ENCODE measurements around the gene THY1. TPM values are rescaled to one million over a fixed set of nuclear protein-coding genes. Genes with fewer than 3 reads are reported as not detected.
"Not testable (repeated sequence)": the region's sequence is repeated elsewhere in the genome, so short reads cannot be mapped to it uniquely, and the experiment has no call there.

Gene THY1
- total RNA-seq, 6 donors from 2014 or later = 0.39 to 30.5 (median 2.7) TPM; not detected in 1

GRCh38 chr11:119445850-119446249, 22.9 kb upstream of the THY1 start:
- no peak for ATAC-seq (ENCODE audit: low FRiP score in 2 of 2)
- no peak for DNase-seq
- TF ChIP-seq EP300 (IDR thresholded peaks at IDR 0.05) = no peak
- TF ChIP-seq POLR2A (IDR thresholded peaks at IDR 0.05) = no peak
- TF ChIP-seq POLR2AphosphoS5 (IDR thresholded peaks at IDR 0.05) = no peak
- TF ChIP-seq CTCF (IDR thresholded peaks at IDR 0.05) = no peak
- Histone ChIP-seq H3K27me3 (no peaks in the 10 kb centered on the region), H3K27ac (no peak overlapping the region), H3K36me3 (no peaks in the 10 kb centered on the region), H3K4me3 (no peak overlapping the region), H3K4me1 (no peaks in the 10 kb centered on the region), H3K9me3 (no peaks in the 10 kb centered on the region)
- WGBS, 2 donors = 73 to 79% methylated on average over 4 of the region's 4 CpGs

GRCh38 chr11:119445379-119445778, 22.4 kb upstream of the THY1 start:
- no peaks in the 10 kb centered on the region for H3K36me3 ChIP-seq
- H3K9me3 ChIP-seq = no peaks in the 10 kb centered on the region
- no peak overlapping the region for H3K4me3 ChIP-seq
- 89 to 96% methylated on average over 9 to 11 of the region's 11 CpGs for WGBS, 2 donors
- H3K4me1 ChIP-seq = no peaks in the 10 kb centered on the region
- no peaks in the 10 kb centered on the region for H3K27me3 ChIP-seq
- no peak overlapping the region for H3K27ac ChIP-seq
- ATAC-seq (ENCODE audit: low FRiP score in 2 of 2) (no peak), DNase-seq (no peak)
- no peak for TF ChIP-seq POLR2A (IDR thresholded peaks at IDR 0.05)

- Histone ChIP-seq H3K4me1 (no peaks in the 10 kb centered on the region), H3K36me3 (no peaks in the 10 kb centered on the region), H3K4me3 (no peak overlapping the region), H3K27ac (no peak overlapping the region), H3K27me3 (no peaks in the 10 kb centered on the region), H3K9me3 (no peaks in the 10 kb centered on the region)
- TF ChIP-seq CTCF (IDR thresholded peaks at IDR 0.05) (no peak), EP300 (IDR thresholded peaks at IDR 0.05) (no peak), POLR2A (IDR thresholded peaks at IDR 0.05) (no peak), POLR2AphosphoS5 (IDR thresholded peaks at IDR 0.05) (no peak)
- ATAC-seq (ENCODE audit: low FRiP score in 2 of 2) (no peak), DNase-seq (no peak)
- WGBS, 2 donors = 62 to 75% methylated on average over 4 to 5 of the region's 5 CpGs
These were observed 18.9 kb upstream of the THY1 start for GRCh38 chr11:119441898-119442243.

- no peak for DNase-seq
- no peak overlapping the region for H3K27ac ChIP-seq
- no peak for TF ChIP-seq POLR2AphosphoS5 (IDR thresholded peaks at IDR 0.05)
- WGBS, 2 donors = 47 to 48% methylated on average over 5 of the region's 5 CpGs
- no peaks in the 10 kb centered on the region for H3K36me3 ChIP-seq
- H3K4me1 ChIP-seq = no peaks in the 10 kb centered on the region
- H3K4me3 ChIP-seq = no peak overlapping the region
- H3K27me3 ChIP-seq = no peaks in the 10 kb centered on the region
- no peak for ATAC-seq (ENCODE audit: low FRiP score in 2 of 2)
- H3K9me3 ChIP-seq = no peaks in the 10 kb centered on the region
These were observed 15.6 kb upstream of the THY1 start for GRCh38 chr11:119438599-119438998.

- not testable (repeated sequence) for H3K27ac ChIP-seq, H3K27me3 ChIP-seq
- 94 to 96% methylated on average over 5 of the region's 5 CpGs for WGBS, 2 donors
These were observed 14.5 kb upstream of the THY1 start for GRCh38 chr11:119437521-119437920.

GRCh38 chr11:119436711-119437110, 13.7 kb upstream of the THY1 start:
- DNase-seq (no peak), ATAC-seq (ENCODE audit: low FRiP score in 2 of 2) (no peak)
- Histone ChIP-seq H3K36me3 (no peaks in the 10 kb centered on the region), H3K4me3 (no peak overlapping the region), H3K27me3 (no peaks in the 10 kb centered on the region), H3K9me3 (no peaks in the 10 kb centered on the region), H3K27ac (no peak overlapping the region), H3K4me1 (no peaks in the 10 kb centered on the region)
- 59% methylated on average over 2 of the region's 2 CpGs; no CpG with 5 or more reads in 1 of the 2 donors for WGBS, 2 donors
- TF ChIP-seq POLR2A (IDR thresholded peaks at IDR 0.05) = no peak

More at GRCh38 chr11:119437521-119437920, 14.5 kb upstream of the THY1 start:
- DNase-seq; ATAC-seq (ENCODE audit: low FRiP score in 2 of 2); H3K4me3 ChIP-seq; H3K36me3 ChIP-seq; H3K4me1 ChIP-seq; H3K9me3 ChIP-seq: not testable (repeated sequence)

GRCh38 chr11:119436093-119436492, 13.1 kb upstream of the THY1 start:
- no peaks in the 10 kb centered on the region for H3K4me1 ChIP-seq
- DNase-seq = no peak
- no peak overlapping the region for H3K27ac ChIP-seq
- no peaks in the 10 kb centered on the region for H3K27me3 ChIP-seq
- no peaks in the 10 kb centered on the region for H3K9me3 ChIP-seq
- no peaks in the 10 kb centered on the region for H3K36me3 ChIP-seq
- no peak overlapping the region for H3K4me3 ChIP-seq
- no peak for ATAC-seq (ENCODE audit: low FRiP score in 2 of 2)
- TF ChIP-seq CTCF (IDR thresholded peaks at IDR 0.05) (no peak), POLR2AphosphoS5 (IDR thresholded peaks at IDR 0.05) (no peak), EP300 (IDR thresholded peaks at IDR 0.05) (no peak), POLR2A (IDR thresholded peaks at IDR 0.05) (no peak)
- WGBS, 2 donors = 85 to 87% methylated on average over 7 of the region's 7 CpGs

All from upper lobe of left lung (tissue), 6 donors.